Measurements from ENCODE around the gene ATP8B4. TPM values are rescaled to one million over a fixed set of nuclear protein-coding genes. Genes with fewer than 3 reads are reported as not detected.

ATP8B4 gene
- polyA plus RNA-seq, 1 donor (not counting 4 experiments of a cell fraction or from before 2014, with no cell fraction given) = 0.05 TPM

DNA sequence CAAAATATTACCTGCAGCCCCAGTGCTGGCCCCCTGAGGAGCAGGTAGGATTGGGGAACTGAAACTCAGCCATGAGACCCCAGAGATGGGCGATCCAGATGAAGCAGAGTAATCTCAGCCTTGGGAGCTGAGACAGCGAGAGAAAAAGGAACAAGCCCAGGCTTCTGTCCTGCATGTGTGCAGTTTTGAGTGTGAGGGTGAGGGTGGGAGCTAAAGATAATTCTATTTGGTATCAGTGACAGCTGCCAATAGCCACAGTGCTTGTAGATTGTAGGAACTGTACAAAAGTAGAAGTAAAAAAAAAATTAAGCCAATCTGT is 5.9 kb downstream of the ATP8B4 start:
- no peak overlapping the region for H3K9ac ChIP-seq (ENCODE audit: control insufficient read depth, extremely low read depth, insufficient read depth, low read length)
- no peaks in the 10 kb centered on the region for H3K9me1 ChIP-seq (ENCODE audit: control insufficient read depth, extremely low read depth, insufficient read depth, low read length)
- no peak for TF ChIP-seq CTCF (optimal IDR thresholded peaks at IDR 0.05 in 1 of 3, IDR thresholded peaks at IDR 0.05 in 1 of 3, conservative IDR thresholded peaks at IDR 0.05 in 1 of 3; ENCODE audit: extremely low read depth in 1 of 3, insufficient read depth in 2 of 3, low read length in 3 of 3)
- TF ChIP-seq EZH2 (IDR thresholded peaks at IDR 0.05; ENCODE audit: low read length) = no peak
- H3K4me2 ChIP-seq (ENCODE audit: control insufficient read depth, extremely low read depth, insufficient read depth, low read depth, low read length) = no peak overlapping the region
- H3K36me3 ChIP-seq (ENCODE audit: control insufficient read depth in 2 of 2, extremely low read depth in 1 of 2, insufficient read depth in 2 of 2, low read length in 2 of 2) = no peaks in the 10 kb centered on the region
- no peak for FAIRE-seq
- no peaks in the 10 kb centered on the region for H4K20me1 ChIP-seq (ENCODE audit: control insufficient read depth, extremely low read depth, insufficient read depth, low read length)
- H3K4me3 ChIP-seq (ENCODE audit: control insufficient read depth in 2 of 3, extremely low read depth in 1 of 3, insufficient read depth in 2 of 3, low read depth in 1 of 3, low read length in 3 of 3) = no peak overlapping the region
- peaks cover 8% of the 10 kb centered on the region for H3K4me1 ChIP-seq (ENCODE audit: control insufficient read depth, extremely low read depth, insufficient read depth, low read length)
- dilution Hi-C loops (cut with MboI; ENCODE audit: extremely low pct_ligation_motif_present, low sequenced_read_pairs) = no loop called here
- no peaks in the 10 kb centered on the region for H3K79me2 ChIP-seq (ENCODE audit: control insufficient read depth, insufficient read depth, low read length)
- no peak for DNase-seq (ENCODE audit: low read depth, low spot score)
- H2AFZ ChIP-seq (ENCODE audit: control insufficient read depth, low read length) = no peak overlapping the region
- H3K9me3 ChIP-seq (ENCODE audit: control insufficient read depth, low read depth, low read length) = no peaks in the 10 kb centered on the region
- H3K27ac ChIP-seq (ENCODE audit: control insufficient read depth, insufficient read depth, low read length) = no peak overlapping the region
- no peaks in the 10 kb centered on the region for H3K27me3 ChIP-seq (ENCODE audit: control insufficient read depth, extremely low read depth, insufficient read depth, low read length)

DNA sequence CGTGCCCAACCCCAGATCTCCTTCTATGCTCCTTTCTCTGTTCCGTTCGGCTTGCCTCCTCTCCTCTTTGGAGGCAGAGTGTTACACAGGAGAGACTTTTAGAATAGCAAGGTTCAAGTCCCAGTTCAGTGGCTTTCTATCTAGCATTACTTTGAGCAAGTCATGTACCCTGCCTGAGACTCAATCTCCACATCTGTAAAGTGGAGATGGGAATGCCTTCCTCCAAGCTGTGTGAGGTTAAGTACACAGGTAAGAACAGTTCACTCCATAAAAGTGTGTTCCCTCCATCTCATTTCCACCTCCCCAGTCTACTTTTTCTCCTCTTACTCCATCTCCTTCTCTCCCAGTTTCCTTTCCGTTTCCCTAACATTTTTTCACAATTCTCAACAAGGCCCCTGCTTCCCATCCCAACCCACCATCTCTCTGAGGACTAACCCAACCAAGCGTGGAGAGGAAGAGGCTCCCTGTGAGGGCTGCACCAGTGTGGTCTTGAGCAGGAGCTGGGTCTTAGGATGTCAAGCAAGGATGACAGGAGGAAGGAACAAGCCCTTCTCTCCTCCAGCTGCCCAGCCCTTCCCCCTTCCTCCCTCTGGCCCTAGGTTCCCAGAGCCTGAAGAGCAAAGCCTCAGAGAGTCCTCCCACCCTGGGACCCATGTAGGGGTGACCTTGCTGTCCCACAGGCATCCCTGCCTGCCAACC is 6.4 kb downstream of the ATP8B4 start:
- H3K4me2 ChIP-seq (ENCODE audit: control insufficient read depth, extremely low read depth, insufficient read depth, low read depth, low read length) = no peak overlapping the region
- no peaks in the 10 kb centered on the region for H3K79me2 ChIP-seq (ENCODE audit: control insufficient read depth, insufficient read depth, low read length)
- no peak overlapping the region for H3K4me3 ChIP-seq (ENCODE audit: control insufficient read depth in 2 of 3, extremely low read depth in 1 of 3, insufficient read depth in 2 of 3, low read depth in 1 of 3, low read length in 3 of 3)
- no peaks in the 10 kb centered on the region for H3K36me3 ChIP-seq (ENCODE audit: control insufficient read depth in 2 of 2, extremely low read depth in 1 of 2, insufficient read depth in 2 of 2, low read length in 2 of 2)
- TF ChIP-seq EZH2 (IDR thresholded peaks at IDR 0.05; ENCODE audit: low read length) (no peak), CTCF (optimal IDR thresholded peaks at IDR 0.05 in 1 of 3, IDR thresholded peaks at IDR 0.05 in 1 of 3, conservative IDR thresholded peaks at IDR 0.05 in 1 of 3; ENCODE audit: extremely low read depth in 1 of 3, insufficient read depth in 2 of 3, low read length in 3 of 3) (no peak)
- no peak overlapping the region for H2AFZ ChIP-seq (ENCODE audit: control insufficient read depth, low read length)
- no peaks in the 10 kb centered on the region for H3K9me1 ChIP-seq (ENCODE audit: control insufficient read depth, extremely low read depth, insufficient read depth, low read length)
- DNase-seq (ENCODE audit: low read depth, low spot score) (no peak), FAIRE-seq (no peak)
- peaks cover 8% of the 10 kb centered on the region for H3K4me1 ChIP-seq (ENCODE audit: control insufficient read depth, extremely low read depth, insufficient read depth, low read length)
- dilution Hi-C loops (cut with MboI; ENCODE audit: extremely low pct_ligation_motif_present, low sequenced_read_pairs) = no loop called here
- H3K27me3 ChIP-seq (ENCODE audit: control insufficient read depth, extremely low read depth, insufficient read depth, low read length) = no peaks in the 10 kb centered on the region
- H4K20me1 ChIP-seq (ENCODE audit: control insufficient read depth, extremely low read depth, insufficient read depth, low read length) = no peaks in the 10 kb centered on the region
- H3K9me3 ChIP-seq (ENCODE audit: control insufficient read depth, low read depth, low read length) = no peaks in the 10 kb centered on the region
- H3K27ac ChIP-seq (ENCODE audit: control insufficient read depth, insufficient read depth, low read length) = no peak overlapping the region
- no peak overlapping the region for H3K9ac ChIP-seq (ENCODE audit: control insufficient read depth, extremely low read depth, insufficient read depth, low read length)
